ENCODE data around the gene RGS12. TPM values are rescaled to one million over a fixed set of nuclear protein-coding genes. Genes with fewer than 3 reads are reported as not detected.

Gene RGS12
- total and polyA plus RNA-seq, 2 of the 8 experiments (the other 6 are each of a cell fraction or from before 2014, with no cell fraction given): 6.0 to 16.4 TPM

GRCh38 chr4:3341760-3342159 is 48.9 kb downstream of the RGS12 start:
- H4K8ac ChIP-seq (ENCODE audit: extremely low read depth, insufficient read depth, low read length): no peak overlapping the region
- FAIRE-seq: no peak
- no peaks in the 10 kb centered on the region for H3K9me3 ChIP-seq (ENCODE audit: insufficient read depth in 2 of 2, low read depth in 1 of 2, low read length in 1 of 2)
- peaks cover 0 to 13% of the 10 kb centered on the region in 2 experiments for H4K20me1 ChIP-seq (replicated peaks in 1 of 2; ENCODE audit: control insufficient read depth in 1 of 2, insufficient read depth in 2 of 2, low read length in 2 of 2)
- no peak overlapping the region for H2BK20ac ChIP-seq (ENCODE audit: low read length)
- H4K91ac ChIP-seq (replicated peaks; ENCODE audit: insufficient read length, low read length): no peak overlapping the region
- no peak overlapping the region for H4K5ac ChIP-seq (ENCODE audit: insufficient read length, low read depth, low read length)
- H3K56ac ChIP-seq (replicated peaks; ENCODE audit: insufficient read length, low read depth, low read length): no peak overlapping the region
- H2BK5ac ChIP-seq (ENCODE audit: low read depth, low read length): no peak overlapping the region
- H3K14ac ChIP-seq (ENCODE audit: insufficient read length): no peak overlapping the region
- no peak overlapping the region for H3K18ac ChIP-seq (ENCODE audit: extremely low read depth, low read length)
- no peak overlapping the region for H3K4ac ChIP-seq (replicated peaks; ENCODE audit: insufficient read length, low read depth, low read length)
- ChIA-PET POLR2A (ENCODE audit: partially characterized antibody) (no interaction called here), CTCF (ENCODE audit: partially characterized antibody) (interaction anchor here (0.5 to 3.0 kb wide), 4 partner anchors 12 to 109 kb away, joined by 4 to 12 read pairs (median 8); no protein-coding TSS in a partner anchor)
- no peak overlapping the region for H2BK12ac ChIP-seq (ENCODE audit: low read depth, low read length)
- TF ChIP-seq SAP30 (IDR thresholded peaks at IDR 0.05; ENCODE audit: insufficient read depth, insufficient replicate concordance, low read length) (no peak), RFX5 (IDR thresholded peaks at IDR 0.05; ENCODE audit: borderline replicate concordance, low read depth, low read length) (no peak), CTCF (IDR thresholded peaks at IDR 0.05; ENCODE audit: control extremely low read depth in 1 of 3, insufficient read depth in 1 of 3, low read depth in 1 of 3, low read length in 3 of 3) (no peak), USF2 (IDR thresholded peaks at IDR 0.05; ENCODE audit: low read length) (no peak), ATF3 (IDR thresholded peaks at IDR 0.05; ENCODE audit: insufficient read depth, low read depth, low read length) (no peak)
- H2BK120ac ChIP-seq (replicated peaks; ENCODE audit: low read depth, low read length): no peak overlapping the region
- H3K4me2 ChIP-seq (ENCODE audit: insufficient read depth in 1 of 2, low read depth in 2 of 2, low read length in 2 of 2): no peak overlapping the region
- no peaks in the 10 kb centered on the region for H3K27me3 ChIP-seq (replicated peaks in 1 of 4; ENCODE audit: control insufficient read depth in 3 of 4, extremely low read depth in 1 of 4, insufficient read depth in 3 of 4, low read length in 3 of 4)
- H3K9ac ChIP-seq (replicated peaks in 1 of 4; ENCODE audit: extremely low read depth in 1 of 4, low read depth in 3 of 4, low read length in 3 of 4): no peak overlapping the region
- no peak overlapping the region for H2BK15ac ChIP-seq (ENCODE audit: low read length)
- H3K23me2 ChIP-seq (ENCODE audit: low read depth, low read length): no peaks in the 10 kb centered on the region
- H3K4me3 ChIP-seq (ENCODE audit: extremely low read depth in 1 of 4, insufficient read depth in 2 of 4, low read depth in 3 of 4, low read length in 4 of 4): no peak overlapping the region
- H3K27ac ChIP-seq (ENCODE audit: low read depth, low read length): no peak overlapping the region
- H2AK5ac ChIP-seq (ENCODE audit: low read depth, low read length): no peak overlapping the region
- H3K36me3 ChIP-seq (ENCODE audit: control insufficient read depth in 2 of 4, insufficient read depth in 4 of 4, low read length in 3 of 4): no peaks in the 10 kb centered on the region
- no peaks in the 10 kb centered on the region for H3K79me2 ChIP-seq (ENCODE audit: control insufficient read depth in 1 of 2, insufficient read depth in 2 of 2, low read length in 2 of 2)
- H3K4me1 ChIP-seq (replicated peaks in 1 of 4; ENCODE audit: control insufficient read depth in 3 of 4, insufficient read depth in 4 of 4, low read length in 3 of 4): peaks cover 0 to 4% (median 0%) of the 10 kb centered on the region in 4 experiments; a peak in 2 of 7 replicates
- H3K79me1 ChIP-seq (ENCODE audit: low read depth, low read length): no peaks in the 10 kb centered on the region
- WGBS, 2 experiments (ENCODE audit: extremely low coverage in 1 of 2, insufficient coverage in 1 of 2, insufficient read length in 1 of 2, insufficient replicate concordance in 2 of 2, low coverage in 1 of 2, low lambda C conversion rate in 2 of 2, missing lambda C conversion rate in 1 of 2): 60% methylated on average over 3 of the region's 7 CpGs; no CpG with 5 or more reads in 1 of the 2 experiments
- H2AFZ ChIP-seq (ENCODE audit: low read length): no peak overlapping the region
- no peak overlapping the region for H3K23ac ChIP-seq (ENCODE audit: insufficient read length)
- DNase-seq (ENCODE audit: low read depth in 1 of 2, low spot score in 2 of 2): no peak

Measured in H1 (cell line).